ENCODE data around the gene PPP1R17. TPM values are rescaled to one million over a fixed set of nuclear protein-coding genes. Genes with fewer than 3 reads are reported as not detected.

PPP1R17 gene
- total and polyA plus RNA-seq, 2 experiments from 2014 or later = 0.52 to 2.4 TPM

DNA sequence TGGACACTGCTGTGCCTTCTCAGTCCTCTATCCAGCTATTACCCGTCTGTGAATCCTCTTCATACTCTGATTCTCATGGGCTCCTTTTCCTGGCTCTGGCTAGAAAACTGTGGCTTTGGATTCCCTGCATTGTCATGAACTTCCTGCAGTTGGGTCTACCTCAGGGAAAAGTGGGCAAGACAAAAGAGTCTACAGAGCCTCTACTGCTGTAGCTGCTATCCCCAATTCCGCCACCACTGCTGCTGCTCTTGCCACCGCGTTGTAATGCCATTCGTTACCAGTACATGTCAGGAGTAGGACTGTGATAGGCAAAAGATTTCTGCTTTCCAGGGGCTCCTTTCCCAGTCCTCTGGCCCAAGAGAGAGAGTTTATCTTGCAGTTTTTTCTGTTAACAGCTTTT is 23.9 kb upstream of the PPP1R17 start:
- 0 out of 2 replicates have a peak overlapping the region, but pooled peaks have one; percentile 2 for H2AFZ ChIP-seq
- no peaks in the 10 kb centered on the region for H3K9me2 ChIP-seq (ENCODE audit: insufficient read depth)
- no peak overlapping the region for H3K27ac Mint-ChIP-seq
- H3K27ac ChIP-seq (ENCODE audit: low read depth) = no peak overlapping the region
- peak; percentile 100 for ATAC-seq
- H3F3A ChIP-seq (replicated peaks; ENCODE audit: low read depth) = no peaks in the 10 kb centered on the region
- peak; percentile 89 for DNase-seq (ENCODE audit: low spot score)
- no peaks in the 10 kb centered on the region for H3K36me3 ChIP-seq (ENCODE audit: insufficient read depth)
- no peaks in the 10 kb centered on the region for H3K36me3 Mint-ChIP-seq (ENCODE audit: low read depth)
- H3K4me1 ChIP-seq (ENCODE audit: insufficient read depth) = no peaks in the 10 kb centered on the region
- no peaks in the 10 kb centered on the region for H4K20me1 ChIP-seq (replicated peaks; ENCODE audit: insufficient read depth)
- H3K4me1 Mint-ChIP-seq = peaks cover 12% of the 10 kb centered on the region
- H3K79me2 ChIP-seq (replicated peaks; ENCODE audit: insufficient read depth) = no peaks in the 10 kb centered on the region
- no peaks in the 10 kb centered on the region for H3K27me3 Mint-ChIP-seq (ENCODE audit: insufficient read depth, low read depth, poor library complexity)
- no peak overlapping the region for H3K4me2 ChIP-seq
- H3K9me3 Mint-ChIP-seq = no peaks in the 10 kb centered on the region; the same call in 2 of the 3 replicates
- H3K27me3 ChIP-seq (ENCODE audit: insufficient read depth) = no peaks in the 10 kb centered on the region
- H3K4me3 Mint-ChIP-seq = no peak overlapping the region
- TF ChIP-seq POLR2AphosphoS5 (IDR thresholded peaks at IDR 0.05; ENCODE audit: low read depth) (no peak), STAT1 (IDR thresholded peaks at IDR 0.05; ENCODE audit: unreplicated experiment) (no peak), EZH2phosphoT487 (IDR thresholded peaks at IDR 0.05; ENCODE audit: unreplicated experiment) (no peak), ZNF114 (CRISPR knock-in tag; IDR thresholded peaks at IDR 0.05) (peak; percentile 29; the same call in 1 of the 2 replicates), ZNF331 (CRISPR knock-in tag; IDR thresholded peaks at IDR 0.05; ENCODE audit: low read depth) (no peak), NANOG (IDR thresholded peaks at IDR 0.05; ENCODE audit: borderline replicate concordance) (no peak), EZH2 (IDR thresholded peaks at IDR 0.05; ENCODE audit: low read depth, unreplicated experiment) (no peak), JUNB (IDR thresholded peaks at IDR 0.05; ENCODE audit: unreplicated experiment) (no peak), CREB1 (CRISPR knock-in tag; IDR thresholded peaks at IDR 0.05; ENCODE audit: low read depth) (peak; percentile 40; the same call in 1 of the 2 replicates)
- TF ChIP-seq, protein P1, sequence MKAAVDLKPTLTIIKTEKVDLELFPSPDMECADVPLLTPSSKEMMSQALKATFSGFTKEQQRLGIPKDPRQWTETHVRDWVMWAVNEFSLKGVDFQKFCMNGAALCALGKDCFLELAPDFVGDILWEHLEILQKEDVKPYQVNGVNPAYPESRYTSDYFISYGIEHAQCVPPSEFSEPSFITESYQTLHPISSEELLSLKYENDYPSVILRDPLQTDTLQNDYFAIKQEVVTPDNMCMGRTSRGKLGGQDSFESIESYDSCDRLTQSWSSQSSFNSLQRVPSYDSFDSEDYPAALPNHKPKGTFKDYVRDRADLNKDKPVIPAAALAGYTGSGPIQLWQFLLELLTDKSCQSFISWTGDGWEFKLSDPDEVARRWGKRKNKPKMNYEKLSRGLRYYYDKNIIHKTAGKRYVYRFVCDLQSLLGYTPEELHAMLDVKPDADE (IDR thresholded peaks at IDR 0.05) = no peak
- TF ChIP-seq, protein P2, sequence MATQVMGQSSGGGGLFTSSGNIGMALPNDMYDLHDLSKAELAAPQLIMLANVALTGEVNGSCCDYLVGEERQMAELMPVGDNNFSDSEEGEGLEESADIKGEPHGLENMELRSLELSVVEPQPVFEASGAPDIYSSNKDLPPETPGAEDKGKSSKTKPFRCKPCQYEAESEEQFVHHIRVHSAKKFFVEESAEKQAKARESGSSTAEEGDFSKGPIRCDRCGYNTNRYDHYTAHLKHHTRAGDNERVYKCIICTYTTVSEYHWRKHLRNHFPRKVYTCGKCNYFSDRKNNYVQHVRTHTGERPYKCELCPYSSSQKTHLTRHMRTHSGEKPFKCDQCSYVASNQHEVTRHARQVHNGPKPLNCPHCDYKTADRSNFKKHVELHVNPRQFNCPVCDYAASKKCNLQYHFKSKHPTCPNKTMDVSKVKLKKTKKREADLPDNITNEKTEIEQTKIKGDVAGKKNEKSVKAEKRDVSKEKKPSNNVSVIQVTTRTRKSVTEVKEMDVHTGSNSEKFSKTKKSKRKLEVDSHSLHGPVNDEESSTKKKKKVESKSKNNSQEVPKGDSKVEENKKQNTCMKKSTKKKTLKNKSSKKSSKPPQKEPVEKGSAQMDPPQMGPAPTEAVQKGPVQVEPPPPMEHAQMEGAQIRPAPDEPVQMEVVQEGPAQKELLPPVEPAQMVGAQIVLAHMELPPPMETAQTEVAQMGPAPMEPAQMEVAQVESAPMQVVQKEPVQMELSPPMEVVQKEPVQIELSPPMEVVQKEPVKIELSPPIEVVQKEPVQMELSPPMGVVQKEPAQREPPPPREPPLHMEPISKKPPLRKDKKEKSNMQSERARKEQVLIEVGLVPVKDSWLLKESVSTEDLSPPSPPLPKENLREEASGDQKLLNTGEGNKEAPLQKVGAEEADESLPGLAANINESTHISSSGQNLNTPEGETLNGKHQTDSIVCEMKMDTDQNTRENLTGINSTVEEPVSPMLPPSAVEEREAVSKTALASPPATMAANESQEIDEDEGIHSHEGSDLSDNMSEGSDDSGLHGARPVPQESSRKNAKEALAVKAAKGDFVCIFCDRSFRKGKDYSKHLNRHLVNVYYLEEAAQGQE (IDR thresholded peaks at IDR 0.05; ENCODE audit: unreplicated experiment) = no peak
- TF ChIP-seq, protein P3, sequence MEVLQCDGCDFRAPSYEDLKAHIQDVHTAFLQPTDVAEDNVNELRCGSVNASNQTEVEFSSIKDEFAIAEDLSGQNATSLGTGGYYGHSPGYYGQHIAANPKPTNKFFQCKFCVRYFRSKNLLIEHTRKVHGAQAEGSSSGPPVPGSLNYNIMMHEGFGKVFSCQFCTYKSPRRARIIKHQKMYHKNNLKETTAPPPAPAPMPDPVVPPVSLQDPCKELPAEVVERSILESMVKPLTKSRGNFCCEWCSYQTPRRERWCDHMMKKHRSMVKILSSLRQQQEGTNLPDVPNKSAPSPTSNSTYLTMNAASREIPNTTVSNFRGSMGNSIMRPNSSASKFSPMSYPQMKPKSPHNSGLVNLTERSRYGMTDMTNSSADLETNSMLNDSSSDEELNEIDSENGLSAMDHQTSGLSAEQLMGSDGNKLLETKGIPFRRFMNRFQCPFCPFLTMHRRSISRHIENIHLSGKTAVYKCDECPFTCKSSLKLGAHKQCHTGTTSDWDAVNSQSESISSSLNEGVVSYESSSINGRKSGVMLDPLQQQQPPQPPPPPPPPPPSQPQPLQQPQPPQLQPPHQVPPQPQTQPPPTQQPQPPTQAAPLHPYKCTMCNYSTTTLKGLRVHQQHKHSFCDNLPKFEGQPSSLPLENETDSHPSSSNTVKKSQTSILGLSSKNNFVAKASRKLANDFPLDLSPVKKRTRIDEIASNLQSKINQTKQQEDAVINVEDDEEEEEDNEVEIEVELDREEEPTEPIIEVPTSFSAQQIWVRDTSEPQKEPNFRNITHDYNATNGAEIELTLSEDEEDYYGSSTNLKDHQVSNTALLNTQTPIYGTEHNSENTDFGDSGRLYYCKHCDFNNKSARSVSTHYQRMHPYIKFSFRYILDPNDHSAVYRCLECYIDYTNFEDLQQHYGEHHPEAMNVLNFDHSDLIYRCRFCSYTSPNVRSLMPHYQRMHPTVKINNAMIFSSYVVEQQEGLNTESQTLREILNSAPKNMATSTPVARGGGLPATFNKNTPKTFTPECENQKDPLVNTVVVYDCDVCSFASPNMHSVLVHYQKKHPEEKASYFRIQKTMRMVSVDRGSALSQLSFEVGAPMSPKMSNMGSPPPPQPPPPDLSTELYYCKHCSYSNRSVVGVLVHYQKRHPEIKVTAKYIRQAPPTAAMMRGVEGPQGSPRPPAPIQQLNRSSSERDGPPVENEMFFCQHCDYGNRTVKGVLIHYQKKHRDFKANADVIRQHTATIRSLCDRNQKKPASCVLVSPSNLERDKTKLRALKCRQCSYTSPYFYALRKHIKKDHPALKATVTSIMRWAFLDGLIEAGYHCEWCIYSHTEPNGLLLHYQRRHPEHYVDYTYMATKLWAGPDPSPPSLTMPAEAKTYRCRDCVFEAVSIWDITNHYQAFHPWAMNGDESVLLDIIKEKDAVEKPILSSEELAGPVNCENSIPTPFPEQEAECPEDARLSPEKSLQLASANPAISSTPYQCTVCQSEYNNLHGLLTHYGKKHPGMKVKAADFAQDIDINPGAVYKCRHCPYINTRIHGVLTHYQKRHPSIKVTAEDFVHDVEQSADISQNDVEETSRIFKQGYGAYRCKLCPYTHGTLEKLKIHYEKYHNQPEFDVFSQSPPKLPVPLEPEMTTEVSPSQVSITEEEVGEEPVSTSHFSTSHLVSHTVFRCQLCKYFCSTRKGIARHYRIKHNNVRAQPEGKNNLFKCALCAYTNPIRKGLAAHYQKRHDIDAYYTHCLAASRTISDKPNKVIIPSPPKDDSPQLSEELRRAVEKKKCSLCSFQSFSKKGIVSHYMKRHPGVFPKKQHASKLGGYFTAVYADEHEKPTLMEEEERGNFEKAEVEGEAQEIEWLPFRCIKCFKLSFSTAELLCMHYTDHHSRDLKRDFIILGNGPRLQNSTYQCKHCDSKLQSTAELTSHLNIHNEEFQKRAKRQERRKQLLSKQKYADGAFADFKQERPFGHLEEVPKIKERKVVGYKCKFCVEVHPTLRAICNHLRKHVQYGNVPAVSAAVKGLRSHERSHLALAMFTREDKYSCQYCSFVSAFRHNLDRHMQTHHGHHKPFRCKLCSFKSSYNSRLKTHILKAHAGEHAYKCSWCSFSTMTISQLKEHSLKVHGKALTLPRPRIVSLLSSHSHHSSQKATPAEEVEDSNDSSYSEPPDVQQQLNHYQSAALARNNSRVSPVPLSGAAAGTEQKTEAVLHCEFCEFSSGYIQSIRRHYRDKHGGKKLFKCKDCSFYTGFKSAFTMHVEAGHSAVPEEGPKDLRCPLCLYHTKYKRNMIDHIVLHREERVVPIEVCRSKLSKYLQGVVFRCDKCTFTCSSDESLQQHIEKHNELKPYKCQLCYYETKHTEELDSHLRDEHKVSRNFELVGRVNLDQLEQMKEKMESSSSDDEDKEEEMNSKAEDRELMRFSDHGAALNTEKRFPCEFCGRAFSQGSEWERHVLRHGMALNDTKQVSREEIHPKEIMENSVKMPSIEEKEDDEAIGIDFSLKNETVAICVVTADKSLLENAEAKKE (CRISPR knock-in tag; IDR thresholded peaks at IDR 0.05) = peak; percentile 97
- TF ChIP-seq, protein P4, sequence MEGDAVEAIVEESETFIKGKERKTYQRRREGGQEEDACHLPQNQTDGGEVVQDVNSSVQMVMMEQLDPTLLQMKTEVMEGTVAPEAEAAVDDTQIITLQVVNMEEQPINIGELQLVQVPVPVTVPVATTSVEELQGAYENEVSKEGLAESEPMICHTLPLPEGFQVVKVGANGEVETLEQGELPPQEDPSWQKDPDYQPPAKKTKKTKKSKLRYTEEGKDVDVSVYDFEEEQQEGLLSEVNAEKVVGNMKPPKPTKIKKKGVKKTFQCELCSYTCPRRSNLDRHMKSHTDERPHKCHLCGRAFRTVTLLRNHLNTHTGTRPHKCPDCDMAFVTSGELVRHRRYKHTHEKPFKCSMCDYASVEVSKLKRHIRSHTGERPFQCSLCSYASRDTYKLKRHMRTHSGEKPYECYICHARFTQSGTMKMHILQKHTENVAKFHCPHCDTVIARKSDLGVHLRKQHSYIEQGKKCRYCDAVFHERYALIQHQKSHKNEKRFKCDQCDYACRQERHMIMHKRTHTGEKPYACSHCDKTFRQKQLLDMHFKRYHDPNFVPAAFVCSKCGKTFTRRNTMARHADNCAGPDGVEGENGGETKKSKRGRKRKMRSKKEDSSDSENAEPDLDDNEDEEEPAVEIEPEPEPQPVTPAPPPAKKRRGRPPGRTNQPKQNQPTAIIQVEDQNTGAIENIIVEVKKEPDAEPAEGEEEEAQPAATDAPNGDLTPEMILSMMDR (conservative IDR thresholded peaks at IDR 0.05; ENCODE audit: low read depth in 2 of 2) = peak; percentile 47 to 59
- H3K4me3 ChIP-seq = no peak overlapping the region
